ENCODE measurements around the gene TSN. TPM values are rescaled to one million over a fixed set of nuclear protein-coding genes. Genes with fewer than 3 reads are reported as not detected.

Gene TSN
- polyA plus RNA-seq, 1 donor (not counting 4 experiments of a cell fraction or from before 2014, with no cell fraction given) = 78.4 TPM

- peaks cover 14% of the 10 kb centered on the region for H3K4me1 ChIP-seq (ENCODE audit: control insufficient read depth, extremely low read depth, insufficient read depth, low read length)
Measured at GRCh38 chr2:121707344-121707919, 48.0 kb upstream of the TSN start.

GRCh38 chr2:121707920-121708361, 47.5 kb upstream of the TSN start:
- H3K4me1 ChIP-seq (ENCODE audit: control insufficient read depth, extremely low read depth, insufficient read depth, low read length) = peaks cover 14% of the 10 kb centered on the region
- no peak overlapping the region for H3K4me2 ChIP-seq (ENCODE audit: control insufficient read depth, extremely low read depth, insufficient read depth, low read depth, low read length)
- H3K36me3 ChIP-seq (ENCODE audit: control insufficient read depth in 2 of 2, extremely low read depth in 1 of 2, insufficient read depth in 2 of 2, low read length in 2 of 2) = no peaks in the 10 kb centered on the region
- H3K9ac ChIP-seq (ENCODE audit: control insufficient read depth, extremely low read depth, insufficient read depth, low read length) = no peak overlapping the region
- H3K27me3 ChIP-seq (ENCODE audit: control insufficient read depth, extremely low read depth, insufficient read depth, low read length) = no peaks in the 10 kb centered on the region
- no peaks in the 10 kb centered on the region for H4K20me1 ChIP-seq (ENCODE audit: control insufficient read depth, extremely low read depth, insufficient read depth, low read length)
- no peak for TF ChIP-seq CTCF (optimal IDR thresholded peaks at IDR 0.05 in 1 of 3, IDR thresholded peaks at IDR 0.05 in 1 of 3, conservative IDR thresholded peaks at IDR 0.05 in 1 of 3; ENCODE audit: extremely low read depth in 1 of 3, insufficient read depth in 2 of 3, low read length in 3 of 3)
- TF ChIP-seq EZH2 (IDR thresholded peaks at IDR 0.05; ENCODE audit: low read length) = no peak
- H3K9me1 ChIP-seq (ENCODE audit: control insufficient read depth, extremely low read depth, insufficient read depth, low read length) = no peaks in the 10 kb centered on the region
- H3K4me3 ChIP-seq (ENCODE audit: control insufficient read depth in 2 of 3, extremely low read depth in 1 of 3, insufficient read depth in 2 of 3, low read depth in 1 of 3, low read length in 3 of 3) = no peak overlapping the region
- no peaks in the 10 kb centered on the region for H3K9me3 ChIP-seq (ENCODE audit: control insufficient read depth, low read depth, low read length)
- dilution Hi-C loops (cut with MboI; ENCODE audit: extremely low pct_ligation_motif_present, low sequenced_read_pairs) = no loop called here
- no peak for DNase-seq (ENCODE audit: low read depth, low spot score)
- H3K79me2 ChIP-seq (ENCODE audit: control insufficient read depth, insufficient read depth, low read length) = no peaks in the 10 kb centered on the region
- H2AFZ ChIP-seq (ENCODE audit: control insufficient read depth, low read length) = no peak overlapping the region
- no peak overlapping the region for H3K27ac ChIP-seq (ENCODE audit: control insufficient read depth, insufficient read depth, low read length)
- FAIRE-seq = no peak

More at GRCh38 chr2:121707344-121707919, 48.0 kb upstream of the TSN start:
- Histone ChIP-seq H3K27ac (ENCODE audit: control insufficient read depth, insufficient read depth, low read length) (no peak overlapping the region), H3K4me2 (ENCODE audit: control insufficient read depth, extremely low read depth, insufficient read depth, low read depth, low read length) (no peak overlapping the region), H4K20me1 (ENCODE audit: control insufficient read depth, extremely low read depth, insufficient read depth, low read length) (no peaks in the 10 kb centered on the region), H3K79me2 (ENCODE audit: control insufficient read depth, insufficient read depth, low read length) (no peaks in the 10 kb centered on the region), H2AFZ (ENCODE audit: control insufficient read depth, low read length) (no peak overlapping the region), H3K4me3 (ENCODE audit: control insufficient read depth in 2 of 3, extremely low read depth in 1 of 3, insufficient read depth in 2 of 3, low read depth in 1 of 3, low read length in 3 of 3) (no peak overlapping the region), H3K9me1 (ENCODE audit: control insufficient read depth, extremely low read depth, insufficient read depth, low read length) (no peaks in the 10 kb centered on the region), H3K9ac (ENCODE audit: control insufficient read depth, extremely low read depth, insufficient read depth, low read length) (no peak overlapping the region), H3K9me3 (ENCODE audit: control insufficient read depth, low read depth, low read length) (no peaks in the 10 kb centered on the region), H3K36me3 (ENCODE audit: control insufficient read depth in 2 of 2, extremely low read depth in 1 of 2, insufficient read depth in 2 of 2, low read length in 2 of 2) (no peaks in the 10 kb centered on the region), H3K27me3 (ENCODE audit: control insufficient read depth, extremely low read depth, insufficient read depth, low read length) (no peaks in the 10 kb centered on the region)
- DNase-seq (ENCODE audit: low read depth, low spot score) (no peak), FAIRE-seq (no peak)
- TF ChIP-seq CTCF (optimal IDR thresholded peaks at IDR 0.05 in 1 of 3, IDR thresholded peaks at IDR 0.05 in 1 of 3, conservative IDR thresholded peaks at IDR 0.05 in 1 of 3; ENCODE audit: extremely low read depth in 1 of 3, insufficient read depth in 2 of 3, low read length in 3 of 3) = no peak
- no peak for TF ChIP-seq EZH2 (IDR thresholded peaks at IDR 0.05; ENCODE audit: low read length)
- dilution Hi-C loops (cut with MboI; ENCODE audit: extremely low pct_ligation_motif_present, low sequenced_read_pairs) = no loop called here

Measured in keratinocyte (primary cell).